H1 (cell line): ENCODE data around the gene STARD13. TPM values are rescaled to one million over a fixed set of nuclear protein-coding genes. Genes with fewer than 3 reads are reported as not detected.

Source experiments
- CTCF ChIA-PET: fragments of 300-600 bp; sonication (Branson Sonifier 250); formaldehyde crosslinking; loops from one replicate; lab custom pipeline; 2021; ENCODE audit not compliant: partially characterized antibody; lab: Charles Lee
- POLR2A ChIA-PET: fragments of 300-600 bp; sonication (Branson Sonifier 250); formaldehyde crosslinking; loops from one replicate; lab custom pipeline; 2021; ENCODE audit warnings: inconsistent platforms; ENCODE audit not compliant: partially characterized antibody; lab: Charles Lee
- DNase-seq, 2 experiments: peaks; one replicate each; pipeline versions ENCODE4 v3.0.0 to v3.0.0-alpha.2; 2010 to 2022; ENCODE audit warnings: low spot score in 2 of 2, low read depth in 1 of 2, mixed read lengths in 1 of 2
- FAIRE-seq: peaks from 2 replicates; lab custom pipeline; 2011; peaks lifted over from hg19 to GRCh38; lab: Jason Lieb, UNC
- H2AFZ ChIP-seq: 2 replicates; pipeline ENCODE4 v1.8.1; 2012; ENCODE audit warnings: low read length, inconsistent platforms
- H2AK5ac ChIP-seq: 2 replicates; pipeline ENCODE4 v1.6.1; 2013; ENCODE audit warnings: low read depth, low read length
- H2BK120ac ChIP-seq: replicated peaks from 2 replicates; pipeline ENCODE3; 2013; ENCODE audit warnings: low read depth, low read length, inconsistent platforms
- H2BK12ac ChIP-seq: 2 replicates; pipeline ENCODE4 v1.6.1; 2013; ENCODE audit warnings: low read depth, low read length
- H2BK15ac ChIP-seq: 2 replicates; pipeline ENCODE4 v1.6.1; 2013; ENCODE audit warnings: low read length
- H2BK20ac ChIP-seq: 2 replicates; pipeline ENCODE4 v1.6.1; 2013; ENCODE audit warnings: low read length
- H2BK5ac ChIP-seq: 2 replicates; pipeline ENCODE4 v1.6.1; 2013; ENCODE audit warnings: low read depth, low read length
- H3K14ac ChIP-seq: 2 replicates; pipeline ENCODE4 v1.6.1; 2013; ENCODE audit warnings: inconsistent platforms; ENCODE audit not compliant: insufficient read length
- H3K18ac ChIP-seq: 2 replicates; pipeline ENCODE4 v1.6.1; 2013; ENCODE audit warnings: low read length; ENCODE audit errors: extremely low read depth
- H3K23ac ChIP-seq: 2 replicates; pipeline ENCODE4 v1.6.1; 2013; ENCODE audit warnings: inconsistent platforms; ENCODE audit not compliant: insufficient read length
- H3K23me2 ChIP-seq: 2 replicates; pipeline ENCODE4 v1.6.1; 2013; ENCODE audit warnings: low read depth, low read length
- H3K27ac ChIP-seq: 2 replicates; pipeline ENCODE4 v1.6.1; 2011; ENCODE audit warnings: low read depth, low read length, inconsistent platforms
- H3K27me3 ChIP-seq, 4 experiments: replicated peaks in 1 of 4; 1 replicate in 1 of 4; 2 replicates in 3 of 4; pipeline versions ENCODE4 v1.6.1 to v1.8.1; 2011 to 2013; ENCODE audit warnings: low read length in 3 of 4, mild to moderate bottlenecking in 3 of 4, inconsistent platforms in 2 of 4, mixed read lengths in 2 of 4, moderate library complexity in 1 of 4; ENCODE audit not compliant: control insufficient read depth in 3 of 4, insufficient read depth in 3 of 4; ENCODE audit errors: extremely low read depth in 1 of 4
- H3K36me3 ChIP-seq, 4 experiments: 2 replicates each; pipeline versions ENCODE4 v1.6.1 to v1.8.1; 2011 to 2013; ENCODE audit warnings: mild to moderate bottlenecking in 4 of 4, low read length in 3 of 4, moderate library complexity in 2 of 4, control low read depth in 1 of 4, inconsistent platforms in 1 of 4; ENCODE audit not compliant: insufficient read depth in 4 of 4, control insufficient read depth in 2 of 4
- H3K4ac ChIP-seq: replicated peaks from 2 replicates; pipeline ENCODE3; 2013; ENCODE audit warnings: low read length, low read depth, mixed read lengths, inconsistent platforms; ENCODE audit not compliant: insufficient read length
- H3K4me1 ChIP-seq, 4 experiments: replicated peaks in 1 of 4; 1 replicate in 1 of 4; 2 replicates in 3 of 4; pipeline versions ENCODE4 v1.6.1 to v1.8.1; 2011 to 2013; ENCODE audit warnings: low read length in 3 of 4, inconsistent platforms in 2 of 4, mixed read lengths in 1 of 4; ENCODE audit not compliant: insufficient read depth in 4 of 4, control insufficient read depth in 3 of 4
- H3K4me2 ChIP-seq, 2 experiments: 2 replicates each; pipeline versions ENCODE4 v1.6.1 to v1.8.1; 2011 to 2013; ENCODE audit warnings: low read depth in 2 of 2, low read length in 2 of 2, control low read depth in 1 of 2, inconsistent platforms in 1 of 2, mild to moderate bottlenecking in 1 of 2; ENCODE audit not compliant: insufficient read depth in 1 of 2
- H3K4me3 ChIP-seq, 4 experiments: fragments of 200-600, 300-600 bp in 1 of 4; sonication (generic), shearing (Covaris generic), sonication (Bioruptor Twin) in 1 of 4; 2 replicates each; pipeline versions ENCODE4 v1.5.1 to v1.8.1; 2011 to 2016; ENCODE audit warnings: low read length in 4 of 4, low read depth in 3 of 4, control low read depth in 2 of 4, inconsistent platforms in 2 of 4, mild to moderate bottlenecking in 2 of 4, mixed read lengths in 1 of 4, moderate library complexity in 1 of 4; ENCODE audit not compliant: insufficient read depth in 2 of 4; ENCODE audit errors: extremely low read depth in 1 of 4
- H3K56ac ChIP-seq: replicated peaks from 2 replicates; pipeline ENCODE3; 2013; ENCODE audit warnings: low read depth, mild to moderate bottlenecking, mixed read lengths, low read length, inconsistent platforms; ENCODE audit not compliant: insufficient read length
- H3K79me1 ChIP-seq: 2 replicates; pipeline ENCODE4 v1.6.1; 2013; ENCODE audit warnings: low read depth, low read length, control low read depth
- H3K79me2 ChIP-seq, 2 experiments: 2 replicates each; pipeline versions ENCODE4 v1.6.1 to v1.8.1; 2012 to 2013; ENCODE audit warnings: low read length in 2 of 2, mild to moderate bottlenecking in 2 of 2, inconsistent platforms in 1 of 2; ENCODE audit not compliant: insufficient read depth in 2 of 2, control insufficient read depth in 1 of 2
- H3K9ac ChIP-seq, 4 experiments: replicated peaks in 1 of 4; 1 replicate in 1 of 4; 2 replicates in 3 of 4; pipeline versions ENCODE4 v1.6.1 to v1.8.1; 2011 to 2013; ENCODE audit warnings: low read depth in 3 of 4, low read length in 3 of 4, control low read depth in 2 of 4, mild to moderate bottlenecking in 2 of 4, moderate library complexity in 2 of 4, inconsistent platforms in 1 of 4; ENCODE audit errors: extremely low read depth in 1 of 4
- H3K9me3 ChIP-seq, 2 experiments: 2 replicates each; pipeline versions ENCODE4 v1.6.1 to v1.8.1; 2012 to 2013; ENCODE audit warnings: mild to moderate bottlenecking in 2 of 2, moderate library complexity in 2 of 2, control low read depth in 1 of 2, inconsistent platforms in 1 of 2, low read depth in 1 of 2, low read length in 1 of 2, mixed read lengths in 1 of 2; ENCODE audit not compliant: insufficient read depth in 2 of 2
- H4K20me1 ChIP-seq, 2 experiments: replicated peaks in 1 of 2; 2 replicates each; pipeline versions ENCODE3 to v1.8.1; 2011 to 2013; ENCODE audit warnings: inconsistent platforms in 2 of 2, low read length in 2 of 2, mild to moderate bottlenecking in 1 of 2; ENCODE audit not compliant: insufficient read depth in 2 of 2, control insufficient read depth in 1 of 2
- H4K5ac ChIP-seq: 2 replicates; pipeline ENCODE4 v1.6.1; 2013; ENCODE audit warnings: low read length, low read depth, mixed read lengths, inconsistent platforms; ENCODE audit not compliant: insufficient read length
- H4K8ac ChIP-seq: 2 replicates; pipeline ENCODE4 v1.8.0; 2013; ENCODE audit warnings: mild to moderate bottlenecking, moderate library complexity, low read length, inconsistent platforms; ENCODE audit not compliant: insufficient read depth; ENCODE audit errors: extremely low read depth
- H4K91ac ChIP-seq: replicated peaks from 2 replicates; pipeline ENCODE3; 2013; ENCODE audit warnings: low read length, mixed read lengths, inconsistent platforms; ENCODE audit not compliant: insufficient read length
- CREB1 ChIP-seq: IDR thresholded peaks from 2 replicates; pipeline ENCODE4 v1.6.1; 2012; ENCODE audit warnings: inconsistent platforms
- ZNF274 ChIP-seq: IDR thresholded peaks from 2 replicates; pipeline ENCODE4 v1.7.0; 2012; ENCODE audit warnings: low read length, borderline replicate concordance; ENCODE audit errors: extremely low read depth
- WGBS, 2 experiments: shearing (Covaris generic) in 1 of 2; methylation state at CpG; one replicate each; pipeline versions ENCODE4 v1.1.6 to v1.1.7; 2013 to 2015; ENCODE audit warnings: low lambda C conversion rate in 2 of 2, mixed read lengths in 2 of 2, inconsistent platforms in 1 of 2, low coverage in 1 of 2, missing lambda C conversion rate in 1 of 2; ENCODE audit not compliant: insufficient replicate concordance in 2 of 2, insufficient coverage in 1 of 2, insufficient read length in 1 of 2; ENCODE audit errors: extremely low coverage in 1 of 2, missing lambda C conversion rate in 1 of 2; 5-methylcytosine and 5-hydroxymethylcytosine counted together
- polyA plus RNA-seq, 7 experiments: library from polyadenylated mRNA; depleted of rRNA in 3 of 7; stranded (reverse) in 5 of 7; unstranded in 2 of 7; fragments of >200 nt in 5 of 7; fragments of 200-250 nt in 2 of 7; gene quantifications; 1 replicate in 5 of 7; 2 replicates in 1 of 7; 4 replicates in 1 of 7; pipeline versions ENCODE4 v1.2.1 to v1.2.3, GENCODE V29; 2011 to 2013; ENCODE audit warnings: missing spikeins in 2 of 7, mixed read lengths in 2 of 7
- total RNA-seq: library from RNA; stranded (reverse); fragmentation: NEBNext Ultra II Directional; extraction: Animal tissue kit (Norgen Biotek cat#: 25700); gene quantifications from 2 replicates; pipeline ENCODE4 v1.2.1, GENCODE V29; 2021

The STARD13 gene
- total and polyA plus RNA-seq, 2 of the 8 experiments (the other 6 are each of a cell fraction or from before 2014, with no cell fraction given): 0.82 to 2.9 TPM

GRCh38 chr13:33139780-33140535, 145.6 kb downstream of the STARD13 start:
- H3K23me2 ChIP-seq: no peaks in the 10 kb centered on the region
- no peak overlapping the region for H2BK15ac ChIP-seq
- no peaks in the 10 kb centered on the region for H3K9me3 ChIP-seq
- H2AK5ac ChIP-seq: no peak overlapping the region
- no peak overlapping the region for H2AFZ ChIP-seq
- WGBS, 2 experiments: 85% methylated on average over 7 of the region's 7 CpGs; no CpG with 5 or more reads in 1 of the 2 experiments
- H3K79me2 ChIP-seq: no peaks in the 10 kb centered on the region
- no peaks in the 10 kb centered on the region for H3K4me1 ChIP-seq
- ChIA-PET POLR2A (interaction anchor here (0.6 kb wide), 1 partner anchor 74 kb away, joined by 4 read pairs; no protein-coding TSS in a partner anchor), CTCF (interaction anchor here (1.1 kb wide), 1 partner anchor 14 kb away, joined by 3 read pairs; no protein-coding TSS in a partner anchor)
- H3K4ac ChIP-seq: no peak overlapping the region
- H4K8ac ChIP-seq: no peak overlapping the region
- FAIRE-seq (no peak), DNase-seq (no peak)
- H3K79me1 ChIP-seq: no peaks in the 10 kb centered on the region
- H4K20me1 ChIP-seq: no peaks in the 10 kb centered on the region
- no peak overlapping the region for H3K14ac ChIP-seq
- H3K18ac ChIP-seq: no peak overlapping the region
- no peak overlapping the region for H3K4me2 ChIP-seq
- no peaks in the 10 kb centered on the region for H3K36me3 ChIP-seq
- H3K23ac ChIP-seq: no peak overlapping the region
- no peak overlapping the region for H4K91ac ChIP-seq
- no peak overlapping the region for H2BK120ac ChIP-seq
- H3K9ac ChIP-seq: no peak overlapping the region
- H3K56ac ChIP-seq: no peak overlapping the region
- no peaks in the 10 kb centered on the region for H3K27me3 ChIP-seq
- H4K5ac ChIP-seq: no peak overlapping the region
- TF ChIP-seq CREB1 (no peak), ZNF274 (no peak)
- no peak overlapping the region for H2BK5ac ChIP-seq
- no peak overlapping the region for H2BK12ac ChIP-seq
- no peak overlapping the region for H3K4me3 ChIP-seq
- H2BK20ac ChIP-seq: no peak overlapping the region
- no peak overlapping the region for H3K27ac ChIP-seq
